GM18870 (cell line): ENCODE results near the gene CELA2B.
"Not testable (repeated sequence)": the region's sequence is repeated elsewhere in the genome, so short reads cannot be mapped to it uniquely, and the experiment has no call there.

ENCODE experiments used
- ATAC-seq: cut with Tn5 transposase; IDR thresholded peaks from one replicate; pipeline ENCODE4 v1.9.1; 2021; ENCODE audit warnings: moderate library complexity; ENCODE audit not compliant: unreplicated experiment

CELA2B gene

DNA sequence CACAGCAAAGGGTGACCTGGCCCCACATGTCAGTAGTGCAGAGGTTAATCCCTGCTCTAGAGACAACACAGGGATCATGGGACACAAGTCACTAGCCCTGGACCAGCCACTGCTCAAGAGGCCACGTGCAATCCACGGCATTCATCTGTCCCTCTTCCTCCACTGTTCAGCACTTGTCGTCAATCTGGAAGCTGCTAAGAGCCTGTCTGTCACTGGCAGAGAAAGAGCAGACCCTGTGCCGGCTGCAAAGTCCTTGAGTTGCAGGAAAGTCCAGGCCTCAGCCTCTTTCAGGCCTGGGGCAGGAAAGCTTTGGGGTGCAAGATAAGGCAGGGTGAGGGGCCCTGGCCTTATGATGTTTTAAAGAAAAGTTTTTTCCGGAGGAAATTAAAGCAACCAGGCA lies 16.7 kb downstream of the CELA2B start:
- no peak for ATAC-seq

DNA sequence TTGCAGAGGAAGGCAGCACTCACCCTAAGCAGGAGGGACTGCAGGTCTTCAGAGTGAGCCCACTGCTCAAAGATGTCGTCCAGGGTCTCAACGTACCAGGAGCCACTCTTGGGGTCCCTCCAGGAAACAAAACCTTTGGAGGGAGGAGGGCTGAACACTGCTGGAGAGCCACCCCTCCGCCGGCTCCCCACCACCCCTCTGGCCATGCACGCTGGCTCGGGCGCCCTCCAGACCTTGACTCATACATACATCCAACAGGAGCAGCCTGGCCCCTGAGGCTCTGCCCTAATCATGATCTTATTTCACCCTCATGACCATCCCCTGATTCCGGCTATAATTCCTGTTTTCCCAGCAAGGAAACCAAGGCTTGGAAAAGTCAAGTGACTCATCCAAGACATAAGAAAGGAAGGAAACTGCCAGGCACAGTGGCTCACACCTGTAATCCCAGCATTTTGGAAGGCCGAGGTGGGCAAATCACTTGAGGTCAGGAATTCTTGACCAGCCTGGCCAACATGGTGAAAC lies 18.0 kb downstream of the CELA2B start:
- no peak for ATAC-seq

DNA sequence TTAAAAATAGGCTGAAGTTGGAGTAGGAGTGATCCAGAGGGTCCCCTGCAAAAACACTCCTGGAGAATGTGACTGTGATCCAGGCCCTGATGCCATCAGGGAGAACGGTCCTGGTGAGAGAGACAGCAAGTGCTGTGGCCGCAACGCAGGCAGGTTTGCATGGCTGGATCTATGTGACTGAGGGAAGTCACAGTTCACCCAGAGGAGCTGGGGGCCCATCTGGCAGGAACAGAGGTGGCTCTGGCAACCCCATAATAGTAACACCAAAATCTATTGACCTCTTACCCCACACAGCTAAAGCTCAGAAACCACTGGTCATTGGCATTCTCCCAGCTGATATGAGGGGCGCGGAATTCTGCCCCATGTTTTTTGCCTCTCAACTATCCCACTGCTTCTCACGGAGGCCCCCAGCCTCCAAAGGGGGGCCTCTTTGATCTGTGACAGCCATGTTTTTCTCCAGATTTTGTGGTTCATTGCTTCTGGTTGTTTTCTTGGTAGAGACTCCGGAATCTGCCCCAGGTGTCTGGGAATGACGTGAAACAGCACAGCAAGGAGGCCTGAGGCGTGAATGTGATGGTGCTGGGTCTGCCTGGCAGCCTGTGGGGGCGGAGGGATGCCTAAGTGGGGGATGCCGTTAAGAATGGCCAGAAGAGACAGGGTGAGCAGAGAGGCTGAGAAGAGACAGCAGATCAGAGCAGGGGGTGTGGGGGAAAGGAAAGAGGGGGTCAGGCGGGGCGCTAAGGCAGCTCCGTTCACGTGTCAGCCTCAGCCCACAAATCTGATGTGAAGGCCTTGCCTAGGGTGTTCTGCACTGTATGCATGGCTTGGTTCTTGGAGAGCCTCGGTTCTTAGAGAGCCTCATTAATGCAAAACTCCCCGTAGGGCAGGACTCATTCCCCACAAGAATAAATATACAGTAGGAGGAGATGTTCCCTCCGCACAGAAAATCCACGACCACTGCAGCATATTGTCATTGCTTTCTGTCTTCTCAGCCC lies 24.6 kb downstream of the CELA2B start:
- ATAC-seq: no peak

DNA sequence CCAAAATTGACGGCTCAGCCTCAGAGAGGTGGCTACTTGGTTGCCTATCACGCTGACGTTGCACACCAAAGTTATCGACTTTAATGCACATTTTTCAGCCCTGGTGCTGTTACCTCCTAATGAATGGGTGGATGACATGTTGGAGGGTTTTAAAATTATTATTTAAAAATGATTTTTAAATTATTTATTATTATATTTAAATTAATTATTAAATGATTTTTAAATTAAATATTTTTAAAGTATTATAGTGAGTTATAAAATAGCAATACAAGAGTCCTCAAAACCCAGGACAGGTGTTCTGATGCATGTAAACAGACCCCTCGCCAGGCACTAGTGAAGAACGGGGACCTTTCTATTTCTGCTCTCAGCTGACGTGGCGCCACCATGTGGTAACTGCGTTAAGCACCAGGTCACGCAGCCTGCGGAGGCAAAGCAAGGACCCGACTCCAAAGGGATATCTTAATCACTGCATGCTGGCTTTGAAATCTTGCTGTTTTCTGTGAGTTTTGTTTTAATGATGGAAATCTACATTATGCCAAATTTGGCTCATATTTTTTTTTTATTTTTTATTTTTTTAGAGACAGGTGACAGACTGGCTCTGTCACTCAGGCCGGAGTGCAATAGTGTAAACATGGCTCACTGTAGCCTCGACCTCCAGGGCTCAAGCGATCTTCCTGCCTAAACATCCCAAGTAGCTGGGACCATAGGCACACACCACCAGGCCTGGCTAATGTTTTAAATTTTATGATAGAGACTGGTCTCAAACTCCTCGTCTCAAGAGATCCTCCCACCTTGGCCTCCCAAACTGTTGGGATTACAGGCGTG lies 25.5 kb downstream of the CELA2B start:
- no peak for ATAC-seq

DNA sequence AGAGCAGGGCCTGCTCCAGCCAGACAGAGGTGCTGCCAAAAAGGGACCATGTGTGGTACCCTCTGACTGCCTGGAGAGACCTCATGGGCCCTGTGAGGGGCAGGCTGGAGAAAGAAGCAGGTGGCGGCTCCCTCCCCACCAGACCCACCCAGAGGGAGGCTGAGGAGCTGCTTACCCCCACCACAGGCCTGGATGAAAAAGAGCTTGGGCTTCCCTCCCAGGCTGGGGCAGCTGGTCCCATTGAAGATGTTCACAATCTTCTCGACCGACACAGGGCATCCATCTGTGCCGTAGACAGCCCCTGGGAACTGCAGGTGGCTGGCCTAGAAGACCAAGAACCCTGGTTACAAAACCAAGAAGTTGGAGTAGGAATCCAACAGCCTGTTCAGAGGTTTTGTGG lies 28.5 kb downstream of the CELA2B start:
- ATAC-seq: no peak

DNA sequence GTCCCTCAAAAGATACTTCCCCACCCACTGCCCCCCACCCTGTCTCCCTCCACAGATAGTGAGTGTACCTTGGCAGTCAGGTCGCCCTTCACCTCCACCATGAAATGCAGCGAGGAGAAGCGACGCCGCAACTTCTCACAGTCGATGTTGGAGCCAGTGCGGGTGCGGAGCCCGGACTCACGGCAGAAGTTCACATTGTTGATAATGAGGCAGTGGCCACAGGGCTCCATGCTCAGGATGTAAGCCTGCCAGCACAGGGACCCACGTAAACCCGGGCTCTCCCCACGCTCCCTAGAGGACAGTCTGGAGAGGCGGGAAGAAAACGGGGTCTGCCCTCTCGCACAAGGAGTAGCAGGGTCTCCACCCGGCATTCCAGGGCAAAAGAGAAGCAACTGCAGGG lies 30.9 kb downstream of the CELA2B start:
- ATAC-seq: no peak

DNA sequence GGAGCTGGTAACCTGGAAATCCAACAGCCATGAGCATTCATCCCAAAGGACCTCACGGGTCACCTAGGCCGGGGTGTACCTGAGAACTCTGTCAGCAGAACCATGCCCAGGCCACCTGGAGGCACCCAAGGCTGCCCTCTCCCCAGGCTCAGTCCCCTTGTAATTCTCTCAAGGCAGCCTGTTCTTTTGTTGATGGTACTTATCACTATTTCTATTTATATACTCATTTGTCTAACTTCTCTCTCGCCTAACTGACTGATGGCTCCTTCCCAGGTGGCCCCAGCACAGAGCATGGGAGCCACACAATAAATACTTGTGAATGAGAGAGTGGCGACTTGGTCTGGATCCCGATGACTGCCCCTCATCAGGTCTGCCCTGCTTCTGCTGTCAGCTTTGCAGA lies 31.4 kb downstream of the CELA2B start:
- no peak for ATAC-seq

DNA sequence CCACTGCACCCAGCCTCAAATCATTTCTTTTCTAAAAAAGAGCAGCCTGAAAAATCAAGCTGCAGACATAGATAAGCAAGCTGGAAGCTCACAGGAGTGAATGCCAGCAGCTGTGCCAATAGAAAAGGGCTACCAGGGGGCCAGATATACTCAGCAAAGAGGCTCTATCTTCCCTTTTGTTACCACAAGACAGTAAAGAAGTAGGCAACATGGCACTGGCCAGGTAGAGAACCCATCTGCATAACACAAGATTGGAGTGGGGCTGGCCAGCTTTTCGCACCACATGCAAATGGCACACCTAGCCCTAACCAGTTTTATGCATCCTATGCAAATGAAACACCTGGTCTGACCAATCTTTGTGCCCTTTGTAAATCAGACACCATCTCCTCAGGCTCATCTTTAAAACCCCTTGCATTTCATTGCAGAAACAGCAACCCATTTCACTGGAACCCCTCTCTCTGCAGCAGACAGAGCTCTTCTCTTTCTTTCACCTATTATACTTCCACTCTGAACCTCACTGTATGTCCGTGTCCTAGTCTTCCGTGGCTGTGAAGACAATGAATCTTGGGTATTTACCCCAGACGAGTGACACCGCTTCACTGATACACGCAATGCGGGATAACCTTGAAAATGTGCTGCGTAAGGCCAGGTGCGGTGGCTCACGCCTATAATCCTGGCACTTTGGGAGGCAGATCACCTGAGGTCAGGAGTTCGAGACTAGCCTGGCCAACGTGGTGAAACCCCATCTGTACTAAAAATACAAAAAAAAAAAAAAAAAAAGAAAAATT lies 33.0 kb downstream of the CELA2B start:
- ATAC-seq: no peak

DNA sequence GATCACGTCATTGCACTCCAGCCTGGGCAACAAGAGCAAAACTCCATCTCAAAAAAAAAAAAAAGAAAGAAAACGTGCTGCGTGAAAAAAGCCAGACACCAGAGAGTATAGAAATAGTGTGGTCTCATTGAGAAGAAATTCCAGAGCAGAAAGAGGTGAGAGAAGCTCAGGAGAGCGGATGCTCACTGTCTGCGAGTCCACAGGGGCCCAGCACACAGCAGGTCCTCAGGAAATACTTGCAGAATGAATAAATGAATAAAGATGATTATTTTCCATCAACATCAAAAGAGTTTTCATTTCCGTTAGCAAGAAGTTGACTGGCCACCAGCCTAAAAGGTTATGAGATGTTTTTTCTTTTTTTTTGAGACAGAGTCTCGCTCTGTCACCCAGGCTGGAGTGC lies 33.7 kb downstream of the CELA2B start:
- no peak for ATAC-seq

DNA sequence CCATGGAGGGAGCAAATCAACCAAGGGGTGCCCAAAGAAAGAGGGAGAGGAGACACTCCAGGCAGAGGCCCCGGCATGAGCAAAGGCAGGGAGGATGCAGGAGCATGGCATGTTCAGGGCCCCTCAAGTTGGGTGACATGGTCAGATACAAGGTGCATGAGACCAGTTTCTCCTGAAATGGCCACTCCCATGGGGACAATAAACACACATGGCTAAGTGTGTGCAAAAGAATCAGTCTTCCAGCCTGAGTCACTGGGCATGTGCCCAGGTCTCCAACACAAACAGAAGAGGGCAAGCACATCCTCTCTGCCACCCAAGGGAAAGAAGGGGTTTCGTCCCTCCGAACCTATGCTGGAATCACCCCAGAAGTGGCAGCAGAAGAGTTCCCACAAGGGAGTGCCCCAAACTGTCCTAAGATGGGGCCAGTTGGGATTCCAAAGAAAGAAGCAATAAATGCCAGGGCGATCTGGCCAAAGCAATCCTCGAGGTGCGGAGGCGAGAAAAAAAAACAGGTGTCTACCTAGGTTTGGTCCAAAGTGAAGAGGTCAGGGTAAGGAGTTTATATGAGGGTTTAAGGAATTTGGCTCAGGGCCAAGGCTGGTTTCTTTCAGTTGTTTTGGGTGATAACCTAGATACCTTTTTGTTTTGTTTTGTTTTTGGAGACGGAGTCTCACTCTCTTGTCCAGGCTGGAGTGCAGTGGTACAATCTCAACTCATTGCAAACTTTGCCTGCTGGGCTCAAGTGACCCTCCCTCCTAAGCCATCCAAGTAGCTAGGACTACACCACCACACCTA lies 34.9 kb downstream of the CELA2B start:
- ATAC-seq: no peak

DNA sequence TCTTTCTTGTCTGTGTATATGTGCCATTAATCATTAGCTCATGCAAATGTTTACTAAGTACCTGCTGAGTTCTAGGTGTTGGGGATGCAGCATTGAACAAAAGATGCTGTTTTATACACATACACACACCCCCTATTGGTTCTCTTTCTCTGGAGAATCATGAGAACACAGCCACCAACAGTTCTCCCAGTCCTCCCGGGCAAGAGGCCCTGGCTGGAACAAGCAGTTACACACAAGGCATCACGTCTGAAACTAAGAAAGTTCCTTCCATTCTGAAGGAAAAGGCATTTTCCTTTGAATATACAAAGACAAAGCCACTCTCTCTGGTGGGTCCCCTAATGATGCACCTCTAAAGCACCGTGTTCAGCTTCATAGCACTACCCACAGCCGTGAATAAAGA lies 37.3 kb downstream of the CELA2B start:
- no peak for ATAC-seq

DNA sequence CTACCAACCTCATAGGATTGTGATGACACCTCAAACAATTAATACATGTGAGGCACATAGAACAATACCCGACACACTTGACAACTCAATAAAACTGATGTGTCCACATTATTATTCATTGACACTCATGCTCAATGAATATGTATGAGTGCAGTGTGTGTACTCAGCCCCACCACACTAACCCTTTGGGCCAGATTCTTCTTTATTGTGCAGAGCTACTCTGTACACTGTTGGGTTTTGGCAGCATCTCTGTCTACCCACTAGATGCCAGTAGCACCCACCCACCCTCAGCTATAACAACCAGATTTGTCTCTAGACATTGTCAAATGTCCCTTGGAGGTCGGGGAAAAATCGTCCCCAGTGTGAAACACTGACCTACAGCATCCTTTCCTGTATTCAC lies 38.0 kb downstream of the CELA2B start:
- ATAC-seq: no peak

DNA sequence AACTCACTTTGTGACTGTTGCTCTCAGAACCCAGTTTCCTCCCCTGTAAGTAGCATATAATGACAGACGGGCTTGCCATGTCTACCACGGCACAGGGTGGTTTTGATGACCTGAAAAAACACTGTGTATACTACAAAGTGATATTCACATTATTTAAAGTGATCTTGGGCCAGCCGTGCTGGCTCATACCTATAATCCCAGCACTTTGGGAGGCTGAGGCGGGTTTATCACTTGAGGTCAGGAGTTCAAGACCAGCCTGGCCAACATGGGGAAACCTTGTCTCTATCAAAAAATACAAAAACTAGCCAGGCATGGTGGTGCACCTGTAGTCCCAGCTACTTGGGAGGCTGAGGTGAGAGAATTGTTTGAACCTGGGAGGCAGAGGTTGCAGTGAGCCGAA lies 38.7 kb downstream of the CELA2B start:
- ATAC-seq: not testable (repeated sequence)

DNA sequence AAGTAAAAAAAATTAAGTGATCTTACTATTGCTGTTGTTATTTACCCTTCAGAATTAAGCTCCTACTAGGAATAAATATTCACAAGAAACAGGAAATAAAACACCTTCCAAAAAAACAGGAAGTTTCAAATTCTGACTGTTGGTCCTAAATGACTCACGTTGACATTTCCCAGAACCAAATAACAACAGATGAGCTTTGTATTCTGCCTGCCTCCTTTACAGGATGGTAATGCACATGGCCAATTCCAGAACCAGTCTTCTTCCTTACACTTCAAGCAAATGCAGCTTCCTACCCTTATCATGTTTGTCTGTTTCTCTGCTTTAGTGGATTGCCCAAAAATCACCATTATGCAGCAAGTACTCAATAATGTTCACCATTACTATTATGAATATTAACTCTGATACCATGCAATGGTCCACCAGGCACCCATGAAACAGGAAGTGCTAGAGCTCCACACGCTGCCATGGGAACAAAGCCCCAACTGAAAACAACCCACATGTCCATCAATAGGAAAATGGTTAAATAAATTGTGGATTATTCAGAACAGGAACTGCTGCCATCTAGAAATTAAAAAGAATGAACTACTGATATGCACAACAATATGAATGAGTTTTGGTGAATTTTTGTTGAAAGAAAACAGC lies 39.2 kb downstream of the CELA2B start:
- no peak for ATAC-seq

DNA sequence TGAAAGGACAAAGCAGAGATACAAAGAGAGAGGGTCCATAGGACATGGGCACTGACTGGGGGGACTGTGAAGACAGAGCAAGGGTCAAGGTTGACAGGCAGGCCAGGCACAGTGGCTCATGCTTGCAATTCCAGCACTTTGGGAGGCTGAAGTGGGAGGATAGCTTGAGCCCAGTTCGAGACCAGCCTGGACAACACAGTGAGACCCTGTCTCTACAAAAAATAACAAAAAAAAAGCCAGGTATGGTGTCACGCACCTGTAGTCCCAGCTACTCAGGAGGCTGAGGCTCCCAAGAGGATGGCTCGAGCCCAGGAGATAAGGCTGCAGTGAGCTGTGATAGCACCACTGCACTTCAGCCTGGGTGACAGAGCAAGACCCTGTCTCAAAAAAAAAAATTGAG lies 43.7 kb downstream of the CELA2B start:
- ATAC-seq: no peak

DNA sequence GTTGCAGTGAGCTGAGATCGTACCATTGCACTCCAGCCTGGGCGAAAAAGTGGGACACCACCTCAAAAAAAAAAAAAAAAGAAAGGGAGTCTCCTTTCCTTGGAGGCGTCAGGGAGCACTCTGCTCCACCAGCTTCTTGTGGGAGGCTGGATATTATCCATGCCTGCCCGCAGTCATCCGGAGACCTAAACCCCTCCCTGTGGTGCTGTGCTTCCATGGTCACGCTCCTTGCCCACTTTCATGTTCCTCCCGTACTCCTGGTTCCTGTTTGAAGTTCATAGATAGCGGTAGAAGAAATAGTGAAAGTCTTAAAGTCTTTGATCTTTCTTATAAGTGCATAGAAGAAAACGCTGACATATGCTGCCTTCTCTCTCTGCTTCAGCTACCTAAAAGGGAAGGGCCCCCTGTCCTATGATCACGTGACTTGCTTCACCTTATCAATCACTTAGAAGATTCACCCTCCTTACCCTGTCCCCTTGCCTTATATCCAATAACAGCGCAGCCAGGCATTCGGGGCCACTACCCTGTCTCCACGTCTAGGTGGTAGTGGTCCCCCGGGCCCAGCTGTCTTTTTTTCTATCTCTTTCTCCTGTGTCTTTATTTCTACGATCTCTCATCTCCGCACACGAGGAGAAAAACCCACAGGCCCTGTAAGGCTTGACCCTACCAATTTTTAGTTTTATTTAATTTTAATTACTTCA lies 45.5 kb downstream of the CELA2B start:
- not testable (repeated sequence) for ATAC-seq

DNA sequence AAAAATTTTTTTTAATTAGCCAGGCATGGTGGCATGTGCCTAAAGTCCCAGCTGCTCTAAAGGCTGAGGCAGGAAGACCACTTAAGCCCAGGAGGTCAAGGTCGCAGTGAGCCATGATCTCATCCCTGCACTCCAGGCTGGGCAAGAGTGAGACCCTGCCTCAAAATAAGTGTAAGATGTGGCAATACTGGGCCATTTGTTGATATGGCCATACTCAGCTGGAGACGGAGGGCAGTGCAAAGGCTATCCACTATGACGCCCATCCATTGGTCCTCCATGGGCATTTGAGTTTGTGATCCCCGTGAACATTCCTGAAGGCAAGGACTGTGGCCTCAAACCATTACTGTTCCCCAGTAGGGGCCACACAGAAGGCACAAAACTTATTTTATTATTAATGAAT lies 46.6 kb downstream of the CELA2B start:
- no peak for ATAC-seq

DNA sequence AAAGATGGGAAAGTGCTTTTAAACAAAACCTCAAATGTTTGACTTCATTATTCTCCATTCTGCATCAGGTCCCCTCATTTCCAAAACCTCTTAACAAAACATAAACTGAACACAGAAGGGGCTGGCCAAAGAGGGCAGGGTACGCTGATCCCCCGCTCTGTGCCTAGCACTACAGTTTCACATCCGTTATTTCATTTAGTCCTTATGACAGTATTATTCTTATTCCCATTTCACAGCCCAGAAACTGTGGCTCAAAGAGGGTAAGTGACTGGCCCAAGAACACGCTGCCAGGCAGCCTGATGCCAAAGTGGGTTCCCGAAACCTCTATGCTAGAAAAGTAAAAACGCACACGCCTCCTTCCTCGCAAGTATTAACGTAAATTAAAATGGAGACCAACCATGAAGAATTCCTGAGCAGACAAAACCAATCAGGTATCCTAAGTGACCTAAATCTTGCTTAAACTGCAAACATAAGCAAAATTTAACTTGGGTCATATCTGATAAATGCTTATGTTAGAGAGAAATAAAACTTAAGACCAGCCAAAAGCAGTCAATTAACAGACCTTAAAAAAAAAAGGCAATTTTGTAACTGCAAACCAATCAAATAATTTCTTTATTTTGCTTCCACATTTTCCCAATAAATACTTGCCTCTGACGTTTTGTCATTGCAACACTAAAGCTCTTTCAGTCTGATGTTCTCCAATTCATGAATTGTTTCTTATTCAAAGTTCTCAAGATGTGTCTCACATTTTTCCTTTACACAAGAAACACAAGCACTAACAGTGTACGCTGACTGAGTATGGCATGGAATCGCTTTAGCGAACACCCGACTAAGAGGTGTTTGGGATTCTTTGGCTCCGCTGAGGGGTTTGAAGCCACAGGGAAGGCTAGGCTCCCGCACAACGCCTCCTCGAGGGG lies 47.5 kb downstream of the CELA2B start:
- no peak for ATAC-seq
